ENCODE measurements around the gene TBC1D1.

DNA sequence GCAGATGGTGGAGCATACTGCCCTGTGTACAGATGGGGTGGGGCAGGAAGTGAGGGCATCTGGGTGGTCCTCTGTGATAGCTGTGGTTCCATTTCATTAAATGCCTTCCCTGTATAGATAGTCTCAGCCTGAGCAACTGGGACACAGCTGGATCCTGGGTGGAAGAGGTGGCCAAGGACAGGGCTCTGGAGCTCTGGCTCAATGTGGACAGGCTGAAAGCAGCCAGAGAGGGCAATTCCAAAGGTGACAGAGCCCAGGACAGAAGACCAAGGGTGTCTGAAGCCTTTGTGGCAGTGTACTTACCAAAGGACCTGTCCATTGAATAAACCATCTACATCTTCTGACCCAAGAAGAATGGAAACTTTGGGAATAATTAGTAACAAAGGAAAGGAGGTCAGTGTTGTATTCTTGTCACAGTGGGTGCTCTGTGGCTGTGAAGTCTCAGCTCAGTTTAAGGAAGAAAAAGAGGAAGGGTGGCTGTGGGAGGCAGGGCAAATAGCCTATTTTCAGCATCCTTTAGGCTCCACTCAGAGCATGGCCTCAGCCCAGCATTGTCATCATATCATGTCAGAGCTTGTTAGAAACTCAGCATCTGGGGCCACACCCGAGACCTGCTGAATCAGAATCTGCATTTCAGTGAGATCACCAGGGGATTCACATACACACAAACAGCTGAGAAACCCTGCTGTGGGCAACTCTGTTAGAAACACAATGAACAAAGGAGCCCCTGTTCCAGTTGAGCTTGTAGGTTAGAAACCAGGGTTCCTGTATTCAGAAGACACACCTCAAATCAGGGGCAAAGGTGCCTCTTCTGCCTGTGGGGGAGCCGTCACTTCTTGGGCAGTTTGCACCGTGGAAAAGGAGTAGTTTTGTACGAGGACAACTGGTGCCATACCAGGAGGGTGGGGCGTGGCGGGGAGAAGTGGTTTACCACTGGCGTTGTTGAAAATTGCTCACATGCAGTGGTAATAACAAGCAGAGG is 237.9 kb downstream of the TBC1D1 start:
- TF ChIP-seq, protein P1, sequence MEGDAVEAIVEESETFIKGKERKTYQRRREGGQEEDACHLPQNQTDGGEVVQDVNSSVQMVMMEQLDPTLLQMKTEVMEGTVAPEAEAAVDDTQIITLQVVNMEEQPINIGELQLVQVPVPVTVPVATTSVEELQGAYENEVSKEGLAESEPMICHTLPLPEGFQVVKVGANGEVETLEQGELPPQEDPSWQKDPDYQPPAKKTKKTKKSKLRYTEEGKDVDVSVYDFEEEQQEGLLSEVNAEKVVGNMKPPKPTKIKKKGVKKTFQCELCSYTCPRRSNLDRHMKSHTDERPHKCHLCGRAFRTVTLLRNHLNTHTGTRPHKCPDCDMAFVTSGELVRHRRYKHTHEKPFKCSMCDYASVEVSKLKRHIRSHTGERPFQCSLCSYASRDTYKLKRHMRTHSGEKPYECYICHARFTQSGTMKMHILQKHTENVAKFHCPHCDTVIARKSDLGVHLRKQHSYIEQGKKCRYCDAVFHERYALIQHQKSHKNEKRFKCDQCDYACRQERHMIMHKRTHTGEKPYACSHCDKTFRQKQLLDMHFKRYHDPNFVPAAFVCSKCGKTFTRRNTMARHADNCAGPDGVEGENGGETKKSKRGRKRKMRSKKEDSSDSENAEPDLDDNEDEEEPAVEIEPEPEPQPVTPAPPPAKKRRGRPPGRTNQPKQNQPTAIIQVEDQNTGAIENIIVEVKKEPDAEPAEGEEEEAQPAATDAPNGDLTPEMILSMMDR (IDR thresholded peaks at IDR 0.05): no peak
- TF ChIP-seq POLR2A (IDR thresholded peaks at IDR 0.05): no peak
